GM12874 (cell line): ENCODE measurements around the gene NUMA1.

Experiments used
- CTCF ChIP-seq: IDR thresholded peaks from 2 replicates; pipeline ENCODE4 v1.5.1; 2011; ENCODE audit warnings: low read depth, mild to moderate bottlenecking, control low read depth, low read length, moderate library complexity; ENCODE audit not compliant: insufficient read depth

NUMA1 gene

GRCh38 chr11:71997594-71997993 is 82.7 kb downstream of the NUMA1 start:
- TF ChIP-seq CTCF = no peak

- no peak for TF ChIP-seq CTCF
Observed at GRCh38 chr11:71996946-71997345, 83.4 kb downstream of the NUMA1 start.

GRCh38 chr11:71996517-71996916 is 83.8 kb downstream of the NUMA1 start:
- TF ChIP-seq CTCF = no peak

GRCh38 chr11:71995726-71996291 is 84.5 kb downstream of the NUMA1 start:
- TF ChIP-seq CTCF = no peak

- no peak for TF ChIP-seq CTCF
Observed at GRCh38 chr11:71994786-71995185, 85.6 kb downstream of the NUMA1 start.

GRCh38 chr11:71992136-71992730 is 88.1 kb downstream of the NUMA1 start:
- no peak for TF ChIP-seq CTCF

GRCh38 chr11:71991494-71991893 is 88.8 kb downstream of the NUMA1 start:
- no peak for TF ChIP-seq CTCF
